Erythroblast (primary cell): Measurements from ENCODE around the gene REELD1.

Source experiments
- DNase-seq, 2 experiments: peaks; one replicate each; lab custom pipeline; 2025; lab: John Stamatoyannopoulos, UW
- GATA1 ChIP-seq: IDR thresholded peaks from 2 replicates; pipeline ENCODE4 v1.6.1; 2011; ENCODE audit warnings: low read depth, mild to moderate bottlenecking, control low read depth, low read length, moderate library complexity
- POLR2A ChIP-seq: IDR thresholded peaks from 2 replicates; pipeline ENCODE4 v1.6.1; 2011; ENCODE audit warnings: mild to moderate bottlenecking, low read length

REELD1 gene

GRCh38 chr4:146193628-146194027, 20.7 kb upstream of the REELD1 start:
- no peak for DNase-seq
- TF ChIP-seq POLR2A (no peak), GATA1 (no peak)

GRCh38 chr4:146194212-146194611, 20.1 kb upstream of the REELD1 start:
- DNase-seq: no peak
- TF ChIP-seq GATA1 (no peak), POLR2A (no peak)

GRCh38 chr4:146202665-146203064, 11.7 kb upstream of the REELD1 start:
- no peak for TF ChIP-seq GATA1
- no peak for TF ChIP-seq POLR2A

GRCh38 chr4:146207410-146207809, 6.9 kb upstream of the REELD1 start:
- DNase-seq: no peak
- no peak for TF ChIP-seq POLR2A
- no peak for TF ChIP-seq GATA1

More at GRCh38 chr4:146202665-146203064, 11.7 kb upstream of the REELD1 start:
- DNase-seq: no peak

GRCh38 chr4:146210890-146211289, 3.4 kb upstream of the REELD1 start:
- DNase-seq: no peak
- TF ChIP-seq GATA1 (no peak), POLR2A (no peak)

- TF ChIP-seq POLR2A (no peak), GATA1 (no peak)
- no peak for DNase-seq
Observed at GRCh38 chr4:146211440-146211839, 2.9 kb upstream of the REELD1 start.

GRCh38 chr4:146212781-146213180, 1.6 kb upstream of the REELD1 start:
- TF ChIP-seq GATA1 (no peak), POLR2A (no peak)
- no peak for DNase-seq

- no peak for DNase-seq
- TF ChIP-seq POLR2A: no peak
- TF ChIP-seq GATA1: no peak
Observed at GRCh38 chr4:146222313-146222712, 8.0 kb downstream of the REELD1 start.

- DNase-seq: no peak
- TF ChIP-seq GATA1 (no peak), POLR2A (no peak)
Observed at GRCh38 chr4:146224326-146224966, 10.1 kb downstream of the REELD1 start.

GRCh38 chr4:146229406-146229805, 15.1 kb downstream of the REELD1 start:
- DNase-seq: no peak
- TF ChIP-seq POLR2A (no peak), GATA1 (no peak)

- TF ChIP-seq GATA1 (no peak), POLR2A (no peak)
- no peak for DNase-seq
Observed at GRCh38 chr4:146232131-146232722, 17.9 kb downstream of the REELD1 start.

- peak in 1 of 2 experiments; percentile 4 for DNase-seq
- TF ChIP-seq GATA1 (no peak), POLR2A (no peak)
Observed at GRCh38 chr4:146235654-146236177, 21.4 kb downstream of the REELD1 start.

- no peak for DNase-seq
- TF ChIP-seq POLR2A (no peak), GATA1 (no peak)
Observed at GRCh38 chr4:146236216-146236615, 21.9 kb downstream of the REELD1 start.

- TF ChIP-seq POLR2A (no peak), GATA1 (no peak)
- no peak for DNase-seq
Observed at GRCh38 chr4:146237092-146237491, 22.8 kb downstream of the REELD1 start.
